ENCODE results near the gene DNTT.
"Not testable (repeated sequence)": the region's sequence is repeated elsewhere in the genome, so short reads cannot be mapped to it uniquely, and the experiment has no call there.

DNTT gene

GRCh38 chr10:96306516-96306915, 2.3 kb downstream of the DNTT start:
- DNase-seq (ENCODE audit: low read depth in 2 of 3, low spot score in 2 of 3), result no peak

- DNase-seq (ENCODE audit: low read depth in 2 of 3, low spot score in 2 of 3), result not testable (repeated sequence)
Measured at GRCh38 chr10:96308854-96309253, 4.6 kb downstream of the DNTT start.

- DNase-seq (ENCODE audit: low read depth in 2 of 3, low spot score in 2 of 3), result no peak
Measured at GRCh38 chr10:96309628-96310320, 5.5 kb downstream of the DNTT start.

- no peak for DNase-seq (ENCODE audit: low read depth in 2 of 3, low spot score in 2 of 3)
Measured at GRCh38 chr10:96310321-96310669, 6.1 kb downstream of the DNTT start.

GRCh38 chr10:96311180-96311715, 7.0 kb downstream of the DNTT start:
- DNase-seq (ENCODE audit: low read depth in 2 of 3, low spot score in 2 of 3), result no peak

- no peak for DNase-seq (ENCODE audit: low read depth in 2 of 3, low spot score in 2 of 3)
Measured at GRCh38 chr10:96313344-96313743, 9.1 kb downstream of the DNTT start.

GRCh38 chr10:96317067-96317833, 13.0 kb downstream of the DNTT start:
- no peak for DNase-seq (ENCODE audit: low read depth in 2 of 3, low spot score in 2 of 3)

- DNase-seq (ENCODE audit: low read depth in 2 of 3, low spot score in 2 of 3), result no peak
Measured at GRCh38 chr10:96319754-96320474, 15.7 kb downstream of the DNTT start.

GRCh38 chr10:96321822-96322221, 17.6 kb downstream of the DNTT start:
- DNase-seq (ENCODE audit: low read depth in 2 of 3, low spot score in 2 of 3), result no peak

- DNase-seq (ENCODE audit: low read depth in 2 of 3, low spot score in 2 of 3), result no peak
Measured at GRCh38 chr10:96322275-96322674, 18.0 kb downstream of the DNTT start.

- no peak for DNase-seq (ENCODE audit: low read depth in 2 of 3, low spot score in 2 of 3)
Measured at GRCh38 chr10:96324447-96324846, 20.2 kb downstream of the DNTT start.

GRCh38 chr10:96325719-96326373, 21.6 kb downstream of the DNTT start:
- no peak for DNase-seq (ENCODE audit: low read depth in 2 of 3, low spot score in 2 of 3)

GRCh38 chr10:96327462-96327861, 23.2 kb downstream of the DNTT start:
- no peak for DNase-seq (ENCODE audit: low read depth in 2 of 3, low spot score in 2 of 3)

- no peak for DNase-seq (ENCODE audit: low read depth in 2 of 3, low spot score in 2 of 3)
Measured at GRCh38 chr10:96333101-96333500, 28.9 kb downstream of the DNTT start.

- no peak for DNase-seq (ENCODE audit: low read depth in 2 of 3, low spot score in 2 of 3)
Measured at GRCh38 chr10:96334616-96335526, 30.6 kb downstream of the DNTT start.

GRCh38 chr10:96337106-96337505, 32.9 kb downstream of the DNTT start:
- DNase-seq (ENCODE audit: low read depth in 2 of 3, low spot score in 2 of 3), result no peak

GRCh38 chr10:96338279-96338925, 34.2 kb downstream of the DNTT start:
- DNase-seq (ENCODE audit: low read depth in 2 of 3, low spot score in 2 of 3), result no peak

- no peak for DNase-seq (ENCODE audit: low read depth in 2 of 3, low spot score in 2 of 3)
Measured at GRCh38 chr10:96339383-96339782, 35.1 kb downstream of the DNTT start.

- peak in 2 of 3 experiments; percentile 11 to 27 for DNase-seq (ENCODE audit: low read depth in 2 of 3, low spot score in 2 of 3)
Measured at GRCh38 chr10:96339956-96340904, 36.0 kb downstream of the DNTT start.

All from activated CD8-positive, alpha-beta memory T cell treated with anti-CD3 and anti-CD28 coated beads for 48 hours (primary cell).